ENCODE measurements around the gene TLCD1. TPM values are rescaled to one million over a fixed set of nuclear protein-coding genes. Genes with fewer than 3 reads are reported as not detected.

Gene TLCD1
- total and polyA plus RNA-seq, 2 donors (not counting 1 experiment from before 2014, with no cell fraction given): 0.49 to 3.1 TPM

GRCh38 chr17:28760601-28761562 lies 34.8 kb upstream of the TLCD1 start:
- Histone ChIP-seq H3K9me3 (ENCODE audit: control extremely low read depth in 1 of 3, control insufficient read depth in 2 of 3, insufficient read depth in 1 of 3, low read length in 2 of 3) (no peaks in the 10 kb centered on the region), H2AFZ (ENCODE audit: insufficient read depth, low read depth, low read length, poor library complexity, severe bottlenecking) (no peak overlapping the region), H3K4me2 (replicated peaks; ENCODE audit: low read depth, low read length, poor library complexity, severe bottlenecking) (no peak overlapping the region), H3K36me3 (replicated peaks in 1 of 2; ENCODE audit: control extremely low read depth in 1 of 2, control insufficient read depth in 1 of 2, extremely low read depth in 1 of 2, insufficient read depth in 2 of 2, low read length in 1 of 2) (peaks cover 7 to 44% of the 10 kb centered on the region in 2 experiments), H3K9ac (ENCODE audit: low read length) (no peak overlapping the region), H4K20me1 (ENCODE audit: control insufficient read depth, insufficient read depth, low read length, poor library complexity, severe bottlenecking) (peaks cover 29% of the 10 kb centered on the region), H3K27ac (ENCODE audit: low read length in 2 of 2) (peak overlapping the region in 1 of 2 donors; percentile 13), H3K4me3 (ENCODE audit: control extremely low read depth in 1 of 5, extremely low read depth in 1 of 5, insufficient read depth in 1 of 5, low read depth in 2 of 5, low read length in 4 of 5) (no peak overlapping the region), H3K79me2 (ENCODE audit: control insufficient read depth, insufficient read depth, low read length) (peaks cover 36% of the 10 kb centered on the region), H3K27me3 (replicated peaks in 1 of 4; ENCODE audit: control extremely low read depth in 1 of 4, control insufficient read depth in 3 of 4, insufficient read depth in 4 of 4, low read length in 3 of 4) (no peaks in the 10 kb centered on the region), H3K4me1 (ENCODE audit: control insufficient read depth in 2 of 2, insufficient read depth in 2 of 2, low read length in 2 of 2) (peaks cover 0 to 8% of the 10 kb centered on the region in 2 donors)
- H3K27me3 Mint-ChIP-seq: no peaks in the 10 kb centered on the region
- H3K27ac Mint-ChIP-seq: no peak overlapping the region
- H3K4me3 Mint-ChIP-seq: no peak overlapping the region
- intact Hi-C loops (cut with micrococcal nuclease): no loop called here
- ChIA-PET CTCF (interaction anchor here (0.6 to 7.6 kb wide), 11 partner anchors 11 to 192 kb away, joined by 3 to 137 read pairs (median 58); partner anchors contain the start of genes DHRS13, FLOT2, NEK8 and PHF12), POLR2A (interaction anchor here (0.5 to 2.8 kb wide), 3 partner anchors 10 to 190 kb away, joined by 4 to 21 read pairs (median 4); partner anchors contain the start of gene TLCD1)
- peaks cover 11% of the 10 kb centered on the region for H3K4me1 Mint-ChIP-seq
- no peaks in the 10 kb centered on the region for H3K9me3 Mint-ChIP-seq (ENCODE audit: insufficient read depth)
- ATAC-seq (ENCODE audit: low read depth) (no peak), DNase-seq (peak; percentile 25)
- TF ChIP-seq CTCF (IDR thresholded peaks at IDR 0.05) (no peak), EZH2 (IDR thresholded peaks at IDR 0.05; ENCODE audit: borderline replicate concordance, insufficient read depth, low read depth, low read length, poor library complexity, severe bottlenecking) (no peak)
- 35% methylated on average over 5 of the region's 9 CpGs for WGBS (ENCODE audit: insufficient coverage)
